ENCODE measurements around the gene AK3.

AK3 gene

GRCh38 chr9:4721736-4722135 lies 19.3 kb downstream of the AK3 start:
- no peak for TF ChIP-seq CTCF (conservative IDR thresholded peaks at IDR 0.05; ENCODE audit: low read length)

GRCh38 chr9:4718911-4719310 lies 22.1 kb downstream of the AK3 start:
- no peak for TF ChIP-seq CTCF (conservative IDR thresholded peaks at IDR 0.05; ENCODE audit: low read length)
- DNase-seq (ENCODE audit: low read depth), result no peak
- H3K4me3 ChIP-seq (ENCODE audit: low read length), result no peak overlapping the region

More at GRCh38 chr9:4721736-4722135, 19.3 kb downstream of the AK3 start:
- no peak overlapping the region for H3K4me3 ChIP-seq (ENCODE audit: low read length)
- DNase-seq (ENCODE audit: low read depth), result no peak

- no peak for TF ChIP-seq CTCF (conservative IDR thresholded peaks at IDR 0.05; ENCODE audit: low read length)
These were observed 23.2 kb downstream of the AK3 start for GRCh38 chr9:4717815-4718214.

GRCh38 chr9:4716163-4716562 lies 24.8 kb downstream of the AK3 start:
- no peak for DNase-seq (ENCODE audit: low read depth)
- TF ChIP-seq CTCF (conservative IDR thresholded peaks at IDR 0.05; ENCODE audit: low read length), result no peak
- no peak overlapping the region for H3K4me3 ChIP-seq (ENCODE audit: low read length)

More at GRCh38 chr9:4717815-4718214, 23.2 kb downstream of the AK3 start:
- no peak for DNase-seq (ENCODE audit: low read depth)
- no peak overlapping the region for H3K4me3 ChIP-seq (ENCODE audit: low read length)

- TF ChIP-seq CTCF (conservative IDR thresholded peaks at IDR 0.05; ENCODE audit: low read length), result no peak
- DNase-seq (ENCODE audit: low read depth), result peak; percentile 40
- no peak overlapping the region for H3K4me3 ChIP-seq (ENCODE audit: low read length)
These were observed 26.6 kb downstream of the AK3 start for GRCh38 chr9:4714266-4715016.

- no peak for TF ChIP-seq CTCF (conservative IDR thresholded peaks at IDR 0.05; ENCODE audit: low read length)
- H3K4me3 ChIP-seq (ENCODE audit: low read length), result no peak overlapping the region
These were observed 27.2 kb downstream of the AK3 start for GRCh38 chr9:4713849-4714248.

GRCh38 chr9:4709380-4709779 lies 31.6 kb downstream of the AK3 start:
- no peak for DNase-seq (ENCODE audit: low read depth)
- no peak for TF ChIP-seq CTCF (conservative IDR thresholded peaks at IDR 0.05; ENCODE audit: low read length)
- H3K4me3 ChIP-seq (ENCODE audit: low read length), result no peak overlapping the region

More at GRCh38 chr9:4713849-4714248, 27.2 kb downstream of the AK3 start:
- DNase-seq (ENCODE audit: low read depth), result no peak

All from AG10803 (cell line).